Measurements from ENCODE around the gene NAA40.

Gene NAA40

GRCh38 chr11:63986156-63986931 is 47.5 kb downstream of the NAA40 start, which contains the start of gene OTUB1:
Gene OTUB1 (plus strand): TSS chr11:63986438. CDS start chr11:63986457, 19 bp downstream.
- peak; percentile 74 to 79 for DNase-seq (ENCODE audit: low read depth in 1 of 2, low spot score in 1 of 2)

GRCh38 chr11:63986932-63987513 is 48.2 kb downstream of the NAA40 start:
- no peak for DNase-seq (ENCODE audit: low read depth in 1 of 2, low spot score in 1 of 2)

- no peak for DNase-seq (ENCODE audit: low read depth in 1 of 2, low spot score in 1 of 2)
Observed at GRCh38 chr11:63991558-63991957, 52.8 kb downstream of the NAA40 start.

- DNase-seq (ENCODE audit: low read depth in 1 of 2, low spot score in 1 of 2) = no peak
Observed at GRCh38 chr11:63993100-63993499, 54.3 kb downstream of the NAA40 start.

- DNase-seq (ENCODE audit: low read depth in 1 of 2, low spot score in 1 of 2) = no peak
Observed at GRCh38 chr11:63993993-63994392, 55.2 kb downstream of the NAA40 start.

GRCh38 chr11:63996512-63996911 is 57.7 kb downstream of the NAA40 start:
- no peak for DNase-seq (ENCODE audit: low read depth in 1 of 2, low spot score in 1 of 2)

GRCh38 chr11:63997104-63997700 is 58.4 kb downstream of the NAA40 start:
- DNase-seq (ENCODE audit: low read depth in 1 of 2, low spot score in 1 of 2) = no peak

- no peak for DNase-seq (ENCODE audit: low read depth in 1 of 2, low spot score in 1 of 2)
Observed at GRCh38 chr11:63997801-63998337, 59.1 kb downstream of the NAA40 start.

- no peak for DNase-seq (ENCODE audit: low read depth in 1 of 2, low spot score in 1 of 2)
Observed at GRCh38 chr11:63998558-63999348, 60.0 kb downstream of the NAA40 start.

GRCh38 chr11:63999349-64000025 is 60.7 kb downstream of the NAA40 start:
- peak; percentile 30 to 54 for DNase-seq (ENCODE audit: low read depth in 1 of 2, low spot score in 1 of 2)

- peak; percentile 50 to 65 for DNase-seq (ENCODE audit: low read depth in 1 of 2, low spot score in 1 of 2)
Observed at GRCh38 chr11:64000026-64000739, 61.4 kb downstream of the NAA40 start.

GRCh38 chr11:64000740-64001483 is 62.1 kb downstream of the NAA40 start:
- no peak for DNase-seq (ENCODE audit: low read depth in 1 of 2, low spot score in 1 of 2)

- no peak for DNase-seq (ENCODE audit: low read depth in 1 of 2, low spot score in 1 of 2)
Observed at GRCh38 chr11:64001484-64002420, 63.0 kb downstream of the NAA40 start.

- no peak for DNase-seq (ENCODE audit: low read depth in 1 of 2, low spot score in 1 of 2)
Observed at GRCh38 chr11:64003807-64004589, 65.2 kb downstream of the NAA40 start.

GRCh38 chr11:64004590-64004984 is 65.8 kb downstream of the NAA40 start:
- DNase-seq (ENCODE audit: low read depth in 1 of 2, low spot score in 1 of 2) = no peak

GRCh38 chr11:64005691-64006090 is 66.9 kb downstream of the NAA40 start:
- no peak for DNase-seq (ENCODE audit: low read depth in 1 of 2, low spot score in 1 of 2)

- no peak for DNase-seq (ENCODE audit: low read depth in 1 of 2, low spot score in 1 of 2)
Observed at GRCh38 chr11:64006398-64006797, 67.6 kb downstream of the NAA40 start.
